NCI-H2196 treated with DMSO at 0.1 percent for 48 hours (cell line): ENCODE data around the gene UPB1.

Experiments
- DNase-seq: peaks from one replicate; lab custom pipeline; 2025; ENCODE audit not compliant: unreplicated experiment; lab: John Stamatoyannopoulos, UW

The UPB1 gene

DNA sequence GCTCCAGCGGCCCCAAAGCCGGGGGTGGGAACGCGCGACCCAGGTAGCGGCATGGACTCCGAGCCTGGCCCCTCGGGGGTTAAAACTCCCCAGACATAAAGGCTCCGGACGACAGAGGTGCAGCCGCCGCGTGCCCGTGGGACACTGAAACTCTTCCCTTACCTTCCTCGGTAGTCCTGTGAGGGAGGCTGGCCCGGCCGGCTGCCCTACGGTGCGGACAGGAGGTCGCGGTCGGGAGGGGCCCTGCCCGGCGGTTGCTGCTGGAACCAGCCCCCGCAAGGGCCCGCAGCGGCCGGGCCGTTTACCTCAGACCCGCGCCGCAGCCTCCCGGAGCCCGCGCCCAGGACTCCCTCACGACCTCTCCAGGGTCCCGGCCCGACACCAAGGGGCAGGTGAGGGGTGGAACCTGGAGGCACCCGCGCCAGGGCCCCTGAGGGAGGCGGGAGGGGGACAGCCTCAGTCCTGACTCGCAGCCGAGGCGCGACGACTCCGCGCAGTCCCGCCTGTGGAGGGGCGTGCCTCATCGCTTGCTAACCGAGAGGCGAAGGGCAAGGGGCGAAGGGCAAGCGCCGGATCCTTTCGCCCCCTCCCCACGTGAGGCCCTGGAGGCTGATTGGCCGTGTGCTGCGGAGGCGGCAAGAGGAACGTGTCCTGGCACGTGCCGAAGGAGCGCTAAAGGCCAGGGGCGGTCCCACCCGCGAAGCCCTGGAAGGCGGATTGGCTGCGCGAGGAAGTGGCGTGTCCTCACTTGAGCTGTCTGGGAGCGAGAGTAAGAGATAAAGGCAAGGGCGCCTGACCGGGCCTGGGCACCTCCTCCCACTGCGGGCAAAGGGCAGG, at the start of gene UPB1:
UPB1 (plus strand) TSS at position 805 of the 837 bp plus-strand sequence. CDS start 72 bp downstream, outside the sequence.
- DNase-seq = no peak

DNA sequence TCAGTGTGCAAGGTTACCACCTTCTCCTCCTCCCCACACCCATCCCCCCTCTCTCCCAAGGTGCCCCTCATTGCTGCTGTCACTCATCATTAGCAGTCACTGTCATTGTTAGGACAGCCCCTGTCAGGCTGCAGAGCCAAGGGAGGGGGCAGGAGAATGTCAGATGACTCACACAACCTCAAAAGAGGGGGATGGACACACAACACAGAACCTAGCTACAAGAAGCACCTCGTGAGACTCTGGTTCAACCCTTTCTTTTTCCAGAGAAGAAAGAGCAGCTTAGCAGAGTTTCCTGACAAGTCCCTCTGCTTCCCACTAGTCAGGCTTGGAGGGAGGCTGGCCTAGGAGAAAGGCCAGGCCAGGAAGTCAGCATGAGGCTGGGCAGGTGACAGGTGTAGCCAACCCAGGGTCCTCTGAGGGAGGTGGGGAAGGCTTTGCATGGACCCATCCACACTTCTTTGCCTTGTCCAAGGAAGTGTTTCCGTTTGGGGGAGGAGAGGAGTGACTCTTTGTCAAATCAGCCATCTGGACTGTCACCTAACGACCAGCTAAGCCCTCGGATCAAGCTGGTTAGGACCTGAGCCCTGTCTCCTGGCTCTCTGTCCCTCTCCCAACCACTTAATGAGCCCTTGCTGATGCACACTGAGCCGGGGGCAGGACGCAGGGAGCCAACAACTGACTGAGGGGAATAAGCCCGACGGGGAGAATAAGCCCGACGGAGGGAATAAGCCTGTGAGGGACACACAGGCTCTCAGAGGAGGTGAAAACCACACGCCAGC, 49.5 kb upstream of the UPB1 start:
- DNase-seq = no peak

DNA sequence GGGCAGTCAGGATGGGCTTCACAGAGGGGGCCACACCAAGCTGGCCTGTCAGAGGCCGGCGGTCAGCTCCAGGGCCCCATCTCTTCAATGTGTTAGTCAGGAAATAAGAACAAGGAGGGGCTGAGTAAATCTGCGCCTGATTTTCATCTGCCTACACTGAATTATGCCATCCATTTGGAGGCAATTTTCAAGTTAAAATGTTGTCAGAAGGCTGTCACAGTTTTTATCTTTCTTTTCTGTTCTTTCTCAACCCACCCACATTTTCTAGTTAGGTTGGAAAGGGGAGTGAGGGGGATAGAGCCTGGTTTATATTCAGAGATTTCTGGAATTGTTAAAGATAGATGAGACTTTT, 48.9 kb upstream of the UPB1 start:
- DNase-seq = no peak

DNA sequence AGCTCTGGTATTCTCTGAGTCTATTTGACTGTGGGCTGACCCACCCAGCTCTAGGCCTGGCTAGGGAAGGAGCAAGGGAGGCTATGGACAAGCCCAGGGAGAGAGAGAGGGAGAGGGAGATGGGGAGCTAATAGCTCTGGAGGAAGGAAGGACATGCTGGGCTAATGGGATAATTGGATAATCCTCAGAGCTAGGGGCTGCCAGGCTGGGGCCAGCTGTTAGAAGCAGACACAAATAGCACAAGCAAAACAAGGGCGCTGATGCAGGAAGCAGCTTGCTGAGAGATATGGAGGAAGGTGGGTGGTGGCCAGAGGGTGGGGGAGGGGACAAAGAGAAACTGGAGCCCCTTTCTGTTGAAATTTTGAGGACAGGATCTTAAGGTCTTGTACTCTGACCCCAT, 44.5 kb upstream of the UPB1 start:
- DNase-seq = no peak

DNA sequence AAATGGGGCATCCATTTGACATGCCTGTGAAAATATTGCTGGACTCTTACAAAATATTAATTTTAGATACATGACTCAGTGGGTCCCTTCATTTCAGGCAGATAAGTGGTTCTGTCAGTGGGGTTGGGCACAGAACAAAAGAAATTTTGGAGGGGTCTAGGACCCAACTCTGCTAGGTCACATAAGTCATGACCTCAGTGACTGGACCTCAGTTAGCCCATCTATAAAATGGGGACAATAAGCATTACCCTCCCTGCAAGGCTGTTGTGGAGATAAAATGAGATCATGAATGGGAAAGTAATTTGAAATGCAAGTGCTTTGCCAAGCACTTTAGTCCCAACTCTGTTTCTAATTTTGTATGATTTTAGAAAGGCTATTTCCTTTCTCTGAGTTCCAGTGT, 44.0 kb upstream of the UPB1 start:
- no peak for DNase-seq

DNA sequence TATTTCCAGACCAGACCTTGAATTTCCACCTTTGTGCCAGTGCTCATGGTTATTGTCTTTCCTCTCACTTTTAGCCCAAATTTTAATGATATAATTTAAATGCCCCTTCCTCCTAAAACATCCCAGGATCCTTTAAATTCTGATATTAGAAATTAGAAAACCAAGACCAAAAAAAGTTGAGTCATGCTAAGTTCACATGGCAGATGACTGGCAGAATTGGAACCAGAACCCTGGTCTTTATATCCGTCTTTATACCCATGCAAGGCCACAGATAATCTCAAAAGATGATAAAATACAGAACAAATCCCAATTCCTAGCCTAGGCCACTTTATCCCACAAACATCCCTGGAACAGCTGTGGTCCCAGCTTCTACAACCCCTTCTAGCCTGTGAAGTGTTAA, 41.3 kb upstream of the UPB1 start:
- no peak for DNase-seq

DNA sequence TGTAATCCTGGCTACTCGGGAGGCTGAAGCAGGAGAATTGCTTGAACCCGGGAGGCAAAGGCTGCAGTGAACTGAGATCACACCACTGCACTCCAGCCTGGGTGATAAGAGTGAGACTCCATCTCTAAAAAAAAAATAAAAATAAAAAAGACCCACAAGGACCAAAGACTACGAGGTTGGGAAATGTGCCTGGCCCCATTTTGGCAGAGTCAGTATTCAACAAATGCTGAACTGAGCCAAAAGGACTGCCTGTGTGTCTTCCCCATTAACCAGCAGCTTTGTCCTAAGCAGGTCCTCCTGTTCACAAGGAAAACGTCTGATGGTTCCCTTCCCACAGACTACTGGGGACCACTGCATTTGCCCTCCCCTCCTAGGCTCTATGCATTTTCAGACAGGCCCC, 40.1 kb upstream of the UPB1 start:
- DNase-seq = no peak

DNA sequence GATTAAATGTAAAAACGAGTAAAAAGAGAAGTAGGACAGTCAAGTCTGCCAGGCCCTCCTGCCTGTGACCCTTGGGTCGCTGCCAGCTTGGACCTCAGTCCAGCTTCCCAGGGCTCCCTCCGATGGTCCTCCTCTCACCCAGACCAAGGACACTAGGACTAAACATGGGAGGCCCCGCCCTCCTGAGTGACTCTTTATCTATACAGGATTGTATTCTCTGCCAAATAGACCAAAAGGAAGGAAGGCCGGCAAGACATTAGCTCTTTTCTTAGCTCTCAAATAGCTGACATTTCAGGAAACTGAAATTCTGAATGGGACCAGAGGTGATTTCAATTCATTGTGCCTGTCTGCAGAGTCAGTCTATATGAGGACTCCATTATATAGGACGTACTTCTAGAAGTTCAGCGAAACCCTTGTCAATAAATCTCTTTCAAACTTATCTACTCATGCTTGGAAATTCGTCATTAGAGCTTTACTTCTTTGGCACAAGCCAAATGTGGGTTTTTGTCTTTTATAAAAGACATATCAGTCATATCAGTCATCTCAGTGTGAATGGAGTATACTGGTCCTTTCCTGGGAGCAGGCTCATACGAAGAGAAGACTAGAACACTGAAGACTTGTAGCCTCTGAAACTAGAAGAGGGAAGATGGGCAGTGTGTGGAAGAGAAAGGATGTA, 39.2 kb upstream of the UPB1 start:
- DNase-seq = no peak

DNA sequence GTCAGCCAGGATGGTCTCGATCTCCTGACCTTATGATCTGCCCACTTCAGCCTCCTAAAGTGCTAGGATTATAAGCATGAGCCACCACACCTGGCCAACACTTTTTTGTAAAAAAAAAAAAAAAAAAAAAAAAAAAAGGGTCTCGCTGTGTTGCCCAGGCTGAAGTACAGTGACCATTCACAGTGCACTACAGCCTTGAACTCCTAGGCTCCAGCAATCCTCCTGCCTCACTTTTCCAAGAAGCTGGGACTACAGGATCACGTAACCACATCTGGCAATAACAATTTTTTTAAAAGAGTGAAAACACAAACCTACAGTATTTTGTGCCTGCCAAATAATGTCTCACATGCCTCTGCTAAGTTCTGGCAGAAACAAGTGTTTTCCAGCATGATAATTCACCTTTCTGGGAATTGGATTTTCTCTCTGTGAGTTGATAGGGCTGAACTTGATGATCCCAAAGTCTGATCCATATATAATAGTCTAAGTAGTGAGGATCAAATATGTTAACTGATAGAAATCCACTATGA, 37.2 kb upstream of the UPB1 start:
- no peak for DNase-seq

DNA sequence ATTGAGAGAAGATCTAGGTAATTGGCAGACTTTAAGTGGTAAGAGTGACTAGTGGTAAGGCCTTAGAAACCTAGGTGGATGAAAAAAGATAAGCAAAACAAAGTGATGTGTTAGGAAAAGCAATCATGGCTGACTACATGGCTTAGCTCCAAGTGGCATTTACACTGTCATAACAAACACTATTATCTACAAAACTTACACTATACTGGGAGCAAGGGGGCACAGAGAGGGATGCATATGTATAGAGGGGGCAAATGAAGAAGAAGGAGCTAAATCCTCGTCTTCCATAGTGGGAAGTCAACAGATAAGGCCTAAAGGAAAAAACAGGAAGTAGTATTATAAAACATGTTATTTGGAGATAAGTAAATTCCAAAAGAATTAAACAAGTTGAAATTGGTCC, 35.2 kb upstream of the UPB1 start:
- DNase-seq = no peak

DNA sequence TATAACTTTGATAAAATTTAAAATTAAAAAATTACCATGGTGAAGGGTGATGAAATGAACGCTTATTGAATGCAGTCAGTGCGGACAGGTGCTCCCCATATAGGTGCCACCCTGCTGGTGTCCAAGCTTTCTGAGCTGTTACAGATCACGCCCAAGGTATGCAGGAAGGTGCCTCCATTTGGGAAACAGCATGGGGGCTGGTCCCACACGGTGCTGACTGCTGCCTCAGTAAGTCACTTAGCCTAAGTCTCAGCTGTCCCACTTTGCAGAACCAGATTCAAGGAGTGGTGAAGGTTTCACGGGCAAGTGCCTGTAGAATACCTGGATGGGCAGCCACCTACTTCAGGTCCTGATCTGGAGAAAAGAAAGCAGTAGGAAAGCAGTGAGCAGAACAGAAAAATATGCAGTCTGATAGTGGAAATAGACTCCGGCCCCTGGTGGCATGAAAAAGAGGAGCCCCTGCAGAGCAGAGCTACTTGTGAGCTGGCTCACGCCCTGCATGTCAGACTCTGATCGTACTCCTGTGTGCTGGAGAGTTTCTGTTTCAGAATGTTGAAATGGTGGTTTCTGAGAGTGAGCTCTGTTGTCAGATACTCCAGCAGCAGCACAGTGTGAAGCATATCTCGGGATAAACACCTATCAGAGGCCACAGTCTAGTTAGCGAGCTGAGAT, 34.6 kb upstream of the UPB1 start:
- DNase-seq = no peak

DNA sequence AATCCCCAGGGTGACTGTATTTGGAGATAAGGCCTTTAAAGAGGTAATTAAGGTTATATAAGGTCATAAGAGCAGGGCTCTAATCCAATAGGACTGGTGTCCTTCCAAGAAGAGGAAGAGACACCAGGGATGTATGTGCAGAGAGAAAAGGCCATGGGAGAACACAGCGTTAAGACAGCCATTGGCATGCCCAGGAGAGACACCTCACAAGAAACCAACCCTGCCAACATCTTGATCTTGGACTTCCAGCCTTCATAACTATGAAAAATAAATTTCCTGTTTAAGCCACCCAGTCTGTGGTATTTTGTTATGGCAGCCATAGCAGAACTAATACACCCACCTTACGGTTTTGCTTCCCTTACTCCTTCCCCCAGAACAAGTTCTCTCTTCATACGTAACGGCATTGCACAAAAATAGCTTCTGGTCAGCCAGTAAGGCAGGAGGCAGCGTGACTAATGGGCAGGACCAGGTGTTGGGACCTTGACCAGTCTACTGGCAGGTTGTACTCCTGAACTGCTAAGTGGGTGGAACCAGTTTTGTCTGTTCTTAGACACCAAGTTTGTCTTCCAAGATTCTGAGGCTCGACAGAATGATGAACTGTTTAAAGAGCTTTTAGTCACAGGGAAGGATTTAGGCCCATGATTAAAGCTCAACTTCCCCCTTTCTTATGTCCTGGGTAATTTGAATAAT, 31.9 kb upstream of the UPB1 start:
- DNase-seq = no peak

DNA sequence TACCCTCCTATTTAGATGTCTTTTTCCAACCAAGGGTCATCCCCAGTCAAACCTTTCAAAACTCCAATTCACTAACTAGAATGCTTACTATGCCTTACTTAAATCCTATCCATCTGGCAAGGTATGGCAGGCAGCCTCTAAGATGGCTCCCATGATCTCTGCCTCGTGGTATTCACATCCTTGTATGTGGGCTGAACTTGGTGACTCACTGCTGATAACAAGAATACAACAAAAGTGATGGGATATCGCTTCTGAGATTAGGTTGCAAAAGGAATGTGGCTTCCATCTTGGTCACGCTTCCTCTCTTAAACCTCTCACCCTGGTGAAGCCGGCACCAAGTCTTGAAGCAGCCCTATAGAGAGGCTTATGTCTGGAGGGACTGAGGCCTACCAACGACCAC, 29.6 kb upstream of the UPB1 start:
- no peak for DNase-seq

DNA sequence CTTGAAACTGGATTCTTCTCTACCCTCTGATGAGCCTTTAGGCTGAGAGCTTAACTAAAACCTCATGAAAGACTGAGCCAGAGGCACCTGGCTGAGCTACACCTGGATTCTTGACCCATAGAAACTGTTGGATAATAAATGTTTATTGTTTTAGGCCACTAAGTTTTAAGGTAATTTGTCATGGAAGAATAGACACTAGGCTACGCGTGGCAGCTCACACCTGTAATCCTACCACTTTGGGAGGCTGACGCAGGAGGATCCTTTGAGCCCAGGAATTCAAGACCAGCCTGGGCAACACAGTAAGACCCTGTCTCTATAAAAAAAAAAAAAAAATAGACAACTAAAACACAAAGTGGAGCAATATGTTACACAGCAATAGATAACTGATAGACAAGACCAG, 29.2 kb upstream of the UPB1 start:
- DNase-seq = no peak

DNA sequence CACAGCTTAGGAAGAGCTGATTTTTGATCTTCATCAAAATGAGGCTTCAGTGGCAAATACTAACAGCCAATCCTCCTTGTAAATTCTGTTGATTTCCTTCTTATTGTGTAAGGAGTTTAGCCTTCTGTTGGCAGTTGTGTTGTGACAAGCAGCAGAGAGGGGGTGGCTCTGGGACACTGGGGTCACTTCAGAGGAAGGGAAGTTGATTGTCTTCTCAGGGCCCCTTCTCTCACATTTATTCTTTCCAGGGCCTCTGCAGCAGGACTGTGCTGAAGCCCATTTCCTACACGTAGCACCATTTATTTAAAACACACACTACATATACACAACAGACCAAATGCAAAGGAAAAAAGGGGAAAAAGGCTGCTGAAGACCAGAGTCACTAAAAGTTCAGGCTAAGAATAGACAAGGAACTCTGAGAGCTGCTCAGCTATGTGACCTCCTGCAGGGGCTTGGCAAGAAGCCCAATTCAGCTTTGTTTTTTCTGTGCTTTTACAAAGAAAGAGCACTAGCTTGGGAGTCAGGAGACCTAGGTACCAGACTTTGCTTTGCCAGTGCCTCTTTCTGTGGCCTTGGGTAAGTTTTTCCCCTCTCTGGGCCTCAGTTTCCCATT, 28.3 kb upstream of the UPB1 start:
- DNase-seq = no peak

DNA sequence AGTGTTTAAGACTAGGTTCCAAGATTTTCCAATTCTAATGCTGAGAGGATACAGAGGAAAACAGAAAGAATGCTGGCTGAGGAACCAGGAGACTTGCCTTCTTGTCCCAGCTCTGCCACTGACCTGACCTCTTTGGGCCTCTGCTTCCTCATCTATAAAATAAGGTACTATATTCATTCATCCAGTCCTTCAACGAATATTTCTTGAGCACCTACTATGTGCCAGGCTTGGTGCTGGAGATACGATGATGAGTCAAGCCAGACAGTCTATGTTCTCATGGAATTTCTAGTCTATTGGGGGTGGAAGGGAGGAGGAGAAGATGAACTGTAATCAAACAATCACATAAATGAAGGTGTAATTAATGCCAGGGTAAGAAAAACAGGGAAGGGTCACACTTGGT, 27.8 kb upstream of the UPB1 start:
- DNase-seq = no peak

DNA sequence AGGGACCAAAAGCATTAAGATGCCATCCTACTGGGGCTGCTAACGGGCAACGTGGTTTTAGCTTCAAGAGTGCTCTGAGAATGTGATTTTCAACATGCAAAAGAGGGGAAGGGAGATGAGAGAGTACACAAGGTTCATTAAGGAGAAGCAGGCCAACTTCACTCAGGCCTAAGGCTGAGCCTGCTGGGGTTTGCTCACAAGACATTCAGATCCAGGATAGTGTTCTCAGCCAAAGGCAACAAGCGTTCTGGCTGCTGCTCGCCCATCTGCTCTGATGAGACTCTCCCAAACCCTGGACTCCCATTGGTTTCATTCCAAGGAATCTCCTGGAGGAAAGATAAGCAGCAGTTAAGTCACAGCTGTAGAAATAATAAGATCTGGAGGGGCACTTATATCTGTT, 23.6 kb upstream of the UPB1 start:
- no peak for DNase-seq

DNA sequence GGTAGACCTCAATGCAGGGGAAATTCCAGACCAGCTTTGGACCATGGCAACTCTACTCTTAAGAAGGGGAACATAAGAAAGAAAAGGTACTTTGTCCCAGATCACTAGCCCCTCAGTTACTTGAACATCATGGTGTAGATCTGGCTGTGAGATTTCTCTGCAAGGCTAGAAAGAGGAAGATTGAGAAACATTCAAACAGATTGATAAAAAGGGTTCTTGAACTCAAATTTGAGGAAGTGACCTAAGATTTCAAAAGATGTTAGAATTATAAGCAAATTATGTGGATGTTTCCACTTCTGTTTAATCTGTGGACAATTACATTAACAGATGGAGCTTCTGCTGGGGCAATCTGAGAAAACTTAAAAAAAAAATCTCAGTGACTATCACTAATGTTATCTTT, 21.8 kb upstream of the UPB1 start:
- DNase-seq = no peak

DNA sequence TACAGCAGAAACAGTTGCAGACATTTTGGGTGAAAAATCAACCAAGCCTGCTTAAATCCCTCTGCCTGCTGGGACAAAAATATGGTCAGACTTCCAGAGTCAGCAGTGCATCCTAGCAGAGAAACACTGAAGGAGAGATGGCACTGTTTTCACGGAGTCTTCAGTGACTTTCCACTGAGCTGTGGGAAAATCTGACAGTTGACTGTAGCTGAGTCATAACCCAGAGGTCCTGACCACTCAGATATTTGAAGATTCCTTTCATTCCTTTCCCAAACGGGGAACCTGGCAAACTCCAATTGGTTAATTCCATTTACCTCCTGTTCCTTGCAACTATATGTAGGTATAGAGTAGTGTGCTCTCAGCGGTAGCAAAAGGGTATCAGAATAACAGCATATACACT, 20.9 kb upstream of the UPB1 start:
- no peak for DNase-seq

DNA sequence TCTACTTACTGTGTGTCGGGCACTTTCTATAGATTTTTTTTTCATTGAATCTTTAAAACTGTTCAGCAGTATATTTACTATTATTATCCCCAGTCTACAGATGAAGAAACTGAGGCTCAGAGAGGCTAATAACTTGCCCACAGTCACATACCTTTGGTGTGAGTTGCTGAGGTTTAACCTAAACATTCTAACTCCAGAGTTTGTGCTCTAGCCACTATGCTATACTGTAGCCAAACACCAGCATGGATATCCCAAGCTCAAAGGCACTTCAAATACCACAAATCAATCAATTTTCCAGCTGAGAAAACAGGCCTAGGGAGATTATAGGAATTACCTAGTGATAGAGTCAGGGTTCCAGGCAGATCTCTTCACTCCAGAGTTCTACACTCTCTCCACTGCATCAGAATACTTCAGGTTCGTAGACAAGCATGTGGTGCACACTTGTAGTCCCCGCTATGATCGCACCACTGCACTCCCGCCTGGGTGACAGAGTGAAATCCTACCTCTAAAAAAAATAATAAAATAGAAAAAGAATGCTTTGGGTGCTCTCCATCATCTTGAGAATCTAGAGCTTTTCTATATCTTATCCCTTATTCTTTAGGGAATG, 20.4 kb upstream of the UPB1 start:
- no peak for DNase-seq
